GM18520 (cell line): ENCODE data around the gene LCE2D.

Experiments used
- ATAC-seq: cut with Tn5 transposase; IDR thresholded peaks from one replicate; pipeline ENCODE4 v1.9.1; 2021; ENCODE audit not compliant: unreplicated experiment

The LCE2D gene

GRCh38 chr1:152697701-152698600 lies 34.8 kb downstream of the LCE2D start, which contains the start of gene LCE2A:
Gene LCE2A, plus strand, starts transcription at chr1:152698345. Its CDS starts 557 bp downstream, at chr1:152698902.
- no peak for ATAC-seq

- no peak for ATAC-seq
Measured at GRCh38 chr1:152699746-152700145, 36.6 kb downstream of the LCE2D start.

- no peak for ATAC-seq
Measured at GRCh38 chr1:152707860-152708259, 44.7 kb downstream of the LCE2D start, which contains the start of gene LCE4A. Gene LCE4A, plus strand, starts transcription at chr1:152708160. Its CDS starts 916 bp downstream, at chr1:152709076.
